GM19397 (cell line): ENCODE results near the gene KCNQ2.

ENCODE experiments used
- ATAC-seq: cut with Tn5 transposase; IDR thresholded peaks from one replicate; pipeline ENCODE4 v1.9.1; 2021; ENCODE audit warnings: mild to moderate bottlenecking, moderate library complexity; ENCODE audit not compliant: unreplicated experiment

The KCNQ2 gene

DNA sequence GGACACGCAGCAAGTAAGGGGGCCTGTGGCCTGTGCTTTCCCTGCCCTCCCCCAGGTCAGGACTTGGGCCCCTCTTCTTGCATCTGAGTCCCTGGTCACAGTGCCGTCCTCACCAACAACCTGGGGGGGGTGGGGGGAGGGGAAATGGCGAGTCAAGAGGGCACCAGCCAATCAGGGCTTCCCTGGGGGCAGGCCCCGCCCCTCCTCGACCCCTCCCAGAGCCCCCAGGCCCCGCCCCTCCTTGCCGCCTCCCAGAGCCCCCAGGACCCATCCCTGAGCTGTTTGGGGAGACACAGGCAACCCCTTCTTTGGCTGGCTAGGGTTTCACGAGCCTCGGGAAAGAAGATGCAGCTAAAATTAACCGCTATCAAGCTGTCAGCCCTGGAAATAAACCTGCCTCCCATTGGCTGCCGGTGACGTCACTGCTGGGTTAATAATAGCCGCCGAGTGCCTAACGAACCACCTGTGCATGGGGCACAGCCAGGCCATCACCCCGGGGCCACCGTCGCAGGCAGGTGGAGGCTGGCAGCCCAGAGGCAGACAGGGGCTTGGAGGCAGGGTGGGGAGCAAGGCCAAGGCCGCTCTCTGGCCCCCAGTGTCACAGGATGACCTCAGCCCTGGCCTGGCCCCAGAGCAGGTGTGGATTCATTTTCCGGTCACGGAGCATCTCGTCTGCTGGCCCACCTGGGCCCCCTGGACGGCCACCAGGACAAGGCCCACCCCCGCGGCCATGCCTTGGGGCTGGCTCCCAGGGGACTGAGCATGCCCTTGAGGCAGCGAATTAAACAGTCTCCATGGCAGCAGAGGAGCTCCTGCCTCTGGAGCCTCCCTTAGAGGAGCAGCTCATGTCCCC, 29.6 kb upstream of the KCNQ2 start:
- no peak for ATAC-seq

DNA sequence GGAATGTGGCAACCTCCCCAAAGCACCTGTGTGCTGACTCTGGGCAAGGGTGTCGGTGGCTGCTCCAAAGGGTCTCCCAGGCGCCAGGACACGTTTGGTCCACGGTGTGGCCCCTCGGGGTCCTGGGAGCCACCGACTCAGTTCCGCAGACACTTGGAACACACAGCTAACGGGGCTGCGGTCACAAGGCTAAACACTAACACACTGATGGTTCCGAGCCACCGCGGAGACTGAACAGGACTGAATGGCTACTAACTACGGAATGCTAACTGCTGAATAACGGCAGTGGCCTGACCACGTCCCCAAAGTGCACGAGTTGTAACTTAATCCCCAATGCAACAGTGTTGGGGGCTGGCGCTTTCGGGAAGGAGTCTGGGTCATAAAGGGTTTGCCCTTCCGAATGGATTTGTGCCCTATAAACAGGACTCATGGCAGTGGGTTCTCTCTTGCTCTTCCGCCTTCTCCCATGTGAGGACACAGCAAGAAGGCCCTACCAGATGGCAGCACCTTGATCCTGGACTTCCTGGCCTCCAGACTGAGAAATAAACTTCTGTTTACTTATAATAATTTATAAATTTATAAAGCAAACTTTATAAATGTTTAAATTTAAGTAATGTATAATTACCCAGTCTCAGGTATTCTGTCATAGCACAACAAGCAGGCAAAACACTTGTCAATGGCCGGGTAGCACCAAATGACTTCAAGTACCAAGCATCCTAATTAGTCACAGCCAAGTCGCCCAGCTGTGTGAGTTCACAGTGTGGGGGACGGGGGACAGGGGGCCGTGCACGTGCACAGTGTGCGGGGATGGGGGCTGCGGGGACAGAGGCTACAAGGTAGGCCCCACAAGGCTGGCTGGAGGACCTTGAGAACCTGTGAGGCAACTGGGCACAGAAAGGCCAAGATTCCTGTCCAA, 28.7 kb upstream of the KCNQ2 start:
- no peak for ATAC-seq

DNA sequence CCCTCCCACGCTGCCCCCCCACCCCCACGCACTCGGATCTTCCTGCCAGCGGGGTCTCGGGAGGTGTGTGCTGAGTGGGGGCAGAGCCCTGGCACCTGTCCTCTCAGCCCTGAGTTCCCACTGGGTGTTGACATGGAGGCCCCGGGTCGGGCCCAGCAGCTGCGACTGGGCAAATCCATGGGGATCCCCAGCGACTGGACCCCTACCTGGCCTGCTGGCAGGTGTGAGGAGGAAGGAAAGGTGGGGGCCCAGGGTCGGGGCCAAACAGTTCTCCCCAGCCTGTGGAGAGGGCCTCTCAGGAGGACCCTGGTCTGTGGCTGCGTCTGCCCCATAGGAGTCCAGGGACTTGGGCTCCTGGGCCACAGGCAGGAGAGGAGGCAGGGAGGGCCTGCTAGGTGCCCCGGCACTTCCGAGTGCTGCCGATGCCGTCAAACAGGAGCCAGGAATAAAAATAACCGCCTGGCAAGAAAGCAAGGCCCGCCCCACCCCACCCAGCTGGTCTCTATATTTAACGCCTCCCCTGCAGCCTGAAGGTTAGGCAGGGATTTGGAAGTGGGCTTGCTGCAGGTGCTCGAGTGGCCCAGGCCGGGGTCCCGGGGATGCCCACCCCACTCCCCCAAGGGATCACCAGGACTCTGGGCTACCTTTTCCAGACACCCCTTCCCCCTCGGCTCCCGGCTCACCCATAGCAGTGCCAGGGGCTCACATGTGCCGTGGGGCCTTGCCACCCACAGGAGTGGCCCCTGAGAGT, 27.9 kb upstream of the KCNQ2 start:
- ATAC-seq: no peak

DNA sequence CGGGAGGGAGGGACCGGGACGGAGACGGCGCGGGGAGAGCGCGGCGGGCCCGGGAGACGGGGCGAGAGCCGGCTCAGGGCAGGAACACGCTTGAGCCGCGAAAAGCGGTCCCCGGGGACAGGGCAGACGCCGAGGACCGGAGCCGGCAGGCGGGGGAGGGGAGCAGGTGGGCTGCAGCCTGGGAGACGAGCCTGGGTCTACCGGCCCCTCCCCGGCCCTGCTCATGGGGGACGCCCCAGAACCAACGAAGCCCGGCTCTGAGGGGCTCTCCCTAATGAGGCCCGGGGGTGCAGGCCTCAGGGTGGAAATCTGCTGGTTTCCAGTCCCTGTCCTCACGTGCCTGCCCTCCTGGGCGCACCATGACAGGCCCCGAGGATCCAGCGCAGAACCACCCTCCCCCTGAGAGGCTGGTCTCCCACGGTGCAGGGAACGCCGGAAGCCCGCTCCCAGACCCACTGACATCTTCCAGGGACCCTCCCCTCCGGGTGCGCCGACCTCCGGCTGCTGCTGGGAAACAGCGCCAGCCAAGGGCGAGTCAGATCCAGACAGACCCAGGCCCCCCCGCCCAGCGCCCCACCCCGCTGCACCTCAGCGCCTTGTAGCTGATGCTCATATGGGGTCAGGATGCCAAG, 27.0 kb upstream of the KCNQ2 start:
- ATAC-seq: no peak

DNA sequence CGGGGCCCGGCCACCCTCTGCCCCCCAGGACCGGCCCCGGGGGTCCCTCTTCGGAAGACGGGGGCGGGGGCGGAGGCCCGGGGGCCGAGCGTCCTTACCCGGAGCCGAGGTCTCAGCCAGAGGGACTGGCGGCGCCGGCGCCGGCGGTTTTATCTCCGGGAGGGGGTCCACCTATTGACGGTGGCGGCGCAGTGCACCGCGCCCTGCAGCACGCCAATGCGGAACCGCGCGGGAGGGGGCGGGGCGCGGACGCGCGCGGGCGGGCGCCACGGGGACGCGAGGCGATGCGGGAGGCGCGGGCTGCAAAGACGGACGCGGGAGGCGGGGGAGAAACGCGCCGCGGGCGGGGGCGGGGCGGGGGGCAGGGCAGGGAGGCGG, 26.5 kb upstream of the KCNQ2 start, which contains the start of gene EEF1A2:
TSS of gene EEF1A2 (minus strand) at position 124 of the 378 bp plus-strand sequence. CDS start 1,320 bp downstream, outside the sequence.
- no peak for ATAC-seq

DNA sequence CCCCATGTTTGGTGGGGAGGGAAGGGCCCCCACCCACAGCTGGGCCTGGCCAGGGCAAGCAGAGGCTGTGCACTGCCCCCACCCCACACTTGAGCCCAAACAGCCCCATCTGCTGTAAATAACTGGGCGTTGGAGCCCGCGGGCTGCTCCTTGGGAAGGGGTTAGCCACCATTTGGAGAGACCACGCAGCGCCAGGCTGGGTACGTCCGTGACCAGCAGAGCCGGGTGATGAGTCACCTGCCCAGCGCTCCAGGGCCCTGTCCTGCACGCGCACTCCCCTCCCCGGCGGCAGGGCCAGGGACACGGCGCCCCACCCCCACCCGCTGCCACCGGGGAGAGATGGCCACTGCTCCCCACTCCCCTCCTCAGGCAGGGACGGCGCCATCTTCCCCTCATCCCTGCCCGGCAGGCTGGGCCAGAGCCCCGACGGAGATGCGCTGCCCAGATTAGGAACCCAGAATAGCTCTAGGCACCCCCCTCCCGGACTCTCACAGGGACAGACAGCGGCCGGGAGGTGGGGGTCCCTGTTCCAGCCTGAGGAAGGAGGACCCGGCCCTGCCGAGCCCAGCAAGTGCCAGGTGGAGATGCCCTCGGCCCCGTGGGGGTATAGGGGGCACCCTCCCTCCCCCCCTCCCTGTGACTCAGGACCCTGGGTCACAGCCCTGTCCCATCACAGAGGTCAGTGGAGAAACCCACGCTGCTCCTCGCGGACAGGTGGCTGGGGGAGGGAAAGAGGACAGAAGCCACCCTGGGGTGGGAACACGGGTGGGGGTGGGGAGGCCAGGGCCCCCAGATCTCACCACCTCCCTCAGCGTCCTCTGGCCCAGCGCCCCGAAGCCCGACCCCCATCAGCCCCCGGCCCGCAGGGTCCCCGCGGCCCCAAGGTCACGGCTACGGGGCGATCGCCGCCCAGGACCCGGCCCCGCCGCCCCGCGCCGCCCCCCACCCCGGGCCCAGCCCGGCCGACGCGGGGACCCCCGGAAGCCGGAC, 25.8 kb upstream of the KCNQ2 start:
- ATAC-seq: no peak

DNA sequence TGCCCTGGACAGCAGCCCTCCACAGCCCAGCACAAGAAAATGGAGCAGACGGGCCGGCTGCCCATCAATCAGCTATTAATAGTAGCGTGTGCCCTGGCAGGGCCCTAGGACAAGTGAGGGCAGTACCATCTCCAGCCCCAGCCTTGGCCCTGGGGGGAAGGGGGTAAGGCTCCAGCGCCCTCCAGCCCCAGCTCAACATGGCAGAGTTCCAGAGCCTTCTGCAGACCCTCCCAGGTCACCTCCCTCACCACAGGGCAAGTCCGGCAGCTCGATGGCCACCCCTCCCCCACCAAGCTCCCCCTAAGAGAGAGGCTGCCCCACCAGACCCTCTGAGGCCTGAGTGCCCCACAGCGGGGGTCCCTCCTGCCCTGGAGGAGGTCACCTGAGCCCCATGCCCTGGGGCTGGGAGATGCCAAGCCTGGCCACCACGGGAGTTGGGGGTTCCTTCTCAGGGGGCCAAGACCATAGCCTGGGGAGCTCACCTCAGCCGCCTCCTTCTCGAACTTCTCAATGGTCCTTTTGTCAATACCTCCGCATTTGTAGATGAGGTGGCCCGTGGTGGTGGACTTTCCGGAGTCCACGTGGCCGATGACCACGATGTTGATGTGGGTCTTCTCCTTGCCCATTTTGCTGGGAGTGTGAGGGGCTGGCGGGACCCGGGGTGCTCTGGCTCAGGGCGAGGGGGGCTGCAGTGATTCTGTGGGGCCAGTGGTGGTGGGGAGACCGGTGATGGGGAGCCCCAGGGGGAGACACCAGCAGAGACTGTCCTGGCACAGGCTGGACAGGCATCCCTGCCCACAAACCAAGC, 24.9 kb upstream of the KCNQ2 start:
- ATAC-seq: no peak

DNA sequence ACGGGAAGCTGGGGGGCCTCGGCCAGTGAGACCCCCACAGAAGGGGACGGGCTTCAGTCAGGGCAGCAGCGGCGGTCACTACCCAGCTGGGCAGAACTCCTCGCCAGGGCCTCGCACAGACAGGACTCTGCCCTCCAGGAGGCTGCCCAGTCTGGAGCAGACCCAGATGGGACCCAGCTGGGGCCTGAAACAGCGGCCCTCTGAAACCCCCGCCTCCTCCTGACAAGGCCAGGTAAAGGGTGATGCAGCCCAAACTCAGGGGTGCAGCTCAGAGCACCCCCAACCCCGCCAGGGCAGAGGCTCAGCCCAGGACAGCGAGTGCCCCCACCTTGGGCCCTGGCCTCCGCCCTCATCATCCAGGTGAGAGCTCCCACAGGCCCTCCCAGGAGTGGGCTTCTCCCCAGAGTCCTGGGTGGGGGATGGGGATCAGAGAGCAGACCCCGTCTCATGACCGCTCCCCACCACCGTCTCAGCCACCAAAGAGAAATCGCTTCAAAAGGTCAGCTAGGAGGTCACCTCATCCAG, 24.2 kb upstream of the KCNQ2 start:
- no peak for ATAC-seq

DNA sequence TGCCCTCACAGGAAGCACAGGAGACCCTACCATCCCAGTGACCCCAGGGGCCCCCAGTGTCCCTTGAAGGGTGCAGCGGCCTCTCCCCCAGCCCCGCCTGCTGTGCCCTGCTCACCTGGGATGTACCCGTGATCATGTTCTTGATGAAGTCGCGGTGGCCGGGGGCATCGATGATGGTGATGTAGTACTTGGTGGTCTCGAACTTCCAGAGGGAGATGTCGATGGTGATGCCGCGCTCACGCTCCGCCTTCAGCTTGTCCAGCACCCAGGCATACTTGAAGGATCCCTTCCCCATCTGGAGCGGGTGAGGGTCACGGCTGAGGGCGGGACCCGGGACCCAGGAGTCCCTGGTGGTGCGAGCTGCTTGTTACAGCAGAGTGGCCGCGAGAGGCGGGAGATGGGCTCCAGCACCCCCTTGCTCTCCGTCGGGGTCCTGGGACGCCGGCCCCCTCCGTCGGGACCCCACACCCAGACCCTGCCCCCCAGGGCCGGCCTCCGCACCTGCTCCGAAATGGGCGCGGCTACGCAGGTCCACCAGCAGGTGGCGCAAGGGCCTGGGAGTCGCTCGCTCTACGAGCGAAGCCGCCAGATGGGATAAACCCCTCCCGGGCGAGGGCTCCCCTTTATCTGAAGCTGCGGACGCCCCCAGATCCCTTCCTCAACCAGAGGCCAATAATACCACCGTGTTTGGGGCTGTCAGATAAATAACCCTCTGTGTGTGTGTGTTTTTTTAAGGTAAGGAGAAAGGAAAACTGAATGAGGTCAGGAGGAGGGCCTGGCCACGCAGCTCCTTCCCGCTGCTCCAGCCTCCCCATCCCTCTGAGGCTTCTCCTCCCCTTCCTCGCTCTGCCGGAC, 23.5 kb upstream of the KCNQ2 start:
- no peak for ATAC-seq

DNA sequence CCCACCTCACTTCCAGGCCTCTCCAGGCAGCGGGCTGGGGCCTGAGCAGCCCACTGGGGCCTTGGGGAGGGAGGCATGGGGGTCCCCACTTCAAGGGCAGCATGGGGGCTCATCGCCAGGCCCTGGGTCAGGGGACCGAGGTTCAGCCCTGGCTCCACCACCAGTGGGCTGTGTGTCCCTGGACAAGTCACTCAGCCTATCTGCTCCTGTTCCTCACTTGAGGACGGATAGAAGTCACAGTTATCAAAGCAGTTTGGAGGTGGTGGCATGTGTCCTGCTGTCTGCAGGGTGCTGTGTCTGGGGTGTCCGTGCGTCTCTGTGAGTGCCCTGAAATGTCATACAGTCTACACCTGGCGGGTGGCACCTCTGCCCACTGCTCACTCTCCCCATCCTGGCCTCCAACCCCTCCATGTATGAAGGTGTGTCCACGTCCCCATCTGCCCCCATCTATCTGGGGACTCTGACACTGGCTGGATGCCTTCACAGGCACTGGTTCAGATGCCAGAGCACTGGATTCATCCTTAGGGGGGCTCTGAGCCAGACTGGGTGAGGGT, 22.8 kb upstream of the KCNQ2 start:
- no peak for ATAC-seq

DNA sequence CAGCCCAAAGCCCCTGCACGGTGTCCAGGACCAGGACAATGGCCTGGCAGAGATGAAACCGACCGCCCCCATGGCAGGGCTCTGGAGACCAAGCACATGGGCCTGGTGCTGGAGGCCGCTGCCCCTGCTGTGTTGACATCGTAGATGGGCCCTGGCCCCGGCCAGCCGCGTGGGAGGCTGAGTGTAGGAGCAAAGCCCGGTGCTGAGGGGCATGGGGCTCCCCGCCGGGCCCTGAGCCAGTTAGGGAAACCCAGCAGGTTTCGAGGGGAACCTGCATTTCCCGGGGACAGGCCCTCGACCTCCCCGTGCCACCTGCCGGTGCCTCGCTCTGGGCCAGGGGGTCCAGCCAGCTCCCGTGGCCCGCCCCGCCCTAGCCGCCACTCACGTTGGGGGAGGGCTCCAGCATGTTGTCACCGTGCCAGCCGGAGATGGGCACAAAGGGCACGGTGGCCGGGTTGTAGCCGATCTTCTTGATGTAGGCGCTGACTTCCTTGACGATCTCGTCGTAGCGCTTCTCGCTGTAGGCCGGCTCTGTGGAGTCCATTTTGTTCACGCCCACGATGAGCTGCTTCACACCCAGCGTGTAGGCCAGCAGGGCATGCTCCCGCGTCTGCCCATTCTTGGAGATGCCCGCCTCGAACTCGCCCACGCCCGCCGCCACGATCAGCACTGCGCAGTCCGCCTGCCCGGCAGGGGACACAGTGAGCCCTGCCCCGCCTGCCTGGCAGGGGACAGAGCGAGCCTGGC, 22.1 kb upstream of the KCNQ2 start:
- no peak for ATAC-seq

DNA sequence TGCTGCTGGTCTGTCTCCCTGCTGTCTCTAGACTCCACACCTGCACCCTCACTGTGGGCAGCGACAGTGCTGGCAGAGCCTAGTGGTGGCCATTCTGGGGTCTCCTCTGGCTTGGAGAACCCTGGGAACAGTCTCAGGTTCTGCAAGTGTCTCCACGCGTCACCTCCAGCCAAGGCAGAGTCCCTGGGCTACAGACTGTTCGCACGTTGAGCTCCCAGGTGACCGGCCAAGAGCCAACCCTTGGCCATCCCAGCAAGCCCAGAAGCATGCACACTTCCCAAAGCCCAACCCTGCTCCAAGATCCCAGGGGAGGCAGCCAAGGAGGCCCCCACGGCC, 21.6 kb upstream of the KCNQ2 start:
- no peak for ATAC-seq

DNA sequence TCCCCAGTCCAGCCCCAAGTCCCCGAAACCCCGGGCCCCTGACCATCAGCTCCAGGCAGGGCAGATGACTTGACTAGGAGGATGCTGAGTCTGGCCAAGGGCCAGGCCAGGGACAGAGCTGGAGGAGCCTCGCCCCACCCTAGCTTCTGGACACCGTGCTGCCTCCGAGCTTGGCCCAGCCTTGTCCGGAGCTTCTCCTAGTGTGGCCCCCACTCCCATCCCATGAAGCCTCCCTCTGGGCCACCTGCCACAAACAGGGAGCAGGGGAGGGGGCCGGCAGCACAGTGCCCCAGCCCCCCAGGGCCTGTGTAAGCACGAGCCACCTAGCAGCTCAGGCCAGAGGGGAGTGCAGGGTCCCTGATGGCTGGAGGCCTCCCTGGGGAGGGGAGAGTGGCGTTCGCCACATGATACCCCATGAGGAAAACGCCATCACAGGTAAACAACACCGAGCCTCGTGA, 21.1 kb upstream of the KCNQ2 start:
- ATAC-seq: no peak

DNA sequence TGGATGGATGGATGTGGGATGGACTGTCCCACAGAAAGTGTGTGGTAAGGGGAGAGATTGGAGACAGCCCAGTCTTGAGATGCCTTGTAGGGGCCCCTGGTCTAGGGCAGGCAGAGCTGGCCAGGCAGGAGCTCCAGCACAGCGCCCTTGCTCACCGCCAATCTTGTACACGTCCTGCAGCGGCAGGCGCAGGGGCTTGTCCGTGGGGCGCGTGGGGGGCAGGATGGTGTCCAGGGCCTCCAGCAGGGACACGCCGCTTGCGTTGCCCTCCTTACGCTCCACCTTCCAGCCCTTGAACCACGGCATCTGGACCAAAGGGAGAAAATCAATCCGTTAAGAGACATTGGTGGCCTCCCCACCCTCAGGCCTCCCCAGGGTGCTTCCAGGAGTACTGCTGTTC, 20.5 kb upstream of the KCNQ2 start:
- ATAC-seq: no peak

DNA sequence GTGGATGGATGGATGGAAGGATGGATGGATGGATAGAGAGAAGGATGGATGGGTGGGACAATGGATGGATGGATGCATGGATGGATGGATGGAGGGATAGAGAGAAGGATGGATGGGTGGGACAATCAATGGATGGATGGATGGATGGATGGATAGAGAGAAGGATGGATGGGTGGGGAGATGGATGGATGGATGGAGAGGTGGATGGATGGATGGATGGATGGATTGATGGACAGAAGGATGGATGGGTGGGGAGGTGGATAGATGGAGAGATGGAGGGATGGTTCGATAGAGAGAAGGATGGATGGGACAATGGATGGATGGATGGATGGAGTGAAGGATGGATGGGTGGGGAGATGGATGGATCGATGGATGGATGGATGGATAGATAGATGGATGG, 20.1 kb upstream of the KCNQ2 start:
- no peak for ATAC-seq

DNA sequence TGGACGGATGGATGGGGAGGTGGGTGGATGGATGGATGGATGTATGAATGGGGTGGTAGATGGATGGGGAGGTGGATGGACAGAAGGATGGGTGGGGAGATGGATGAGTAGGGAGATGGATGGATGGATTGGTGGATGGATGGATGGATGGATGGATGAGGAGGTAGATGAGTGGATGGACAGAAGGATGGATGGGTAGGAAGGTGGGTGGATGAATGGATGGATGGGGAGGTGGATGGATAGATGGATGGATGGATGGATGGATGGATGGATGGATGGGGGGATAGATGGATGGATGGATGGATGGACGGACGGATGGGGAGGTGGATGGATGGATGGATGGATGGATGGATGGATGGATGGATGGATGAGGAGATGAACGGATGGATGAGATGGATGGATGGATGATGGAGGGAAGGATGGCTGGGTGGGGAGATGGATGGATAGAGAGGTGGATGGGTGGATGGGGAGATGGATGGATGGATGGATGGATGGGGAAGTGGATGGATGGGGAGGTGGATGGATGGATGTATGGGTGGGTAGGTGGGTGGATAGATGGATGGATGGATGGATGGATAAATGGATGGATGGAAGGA, 19.3 kb upstream of the KCNQ2 start:
- ATAC-seq: no peak
